HK-2 (cell line): ENCODE data around the gene ANKRD10.

Experiments used
- DNase-seq: peaks from one replicate; pipeline ENCODE4 v3.0.0-alpha.2; 2018; ENCODE audit not compliant: unreplicated experiment

Gene ANKRD10

DNA sequence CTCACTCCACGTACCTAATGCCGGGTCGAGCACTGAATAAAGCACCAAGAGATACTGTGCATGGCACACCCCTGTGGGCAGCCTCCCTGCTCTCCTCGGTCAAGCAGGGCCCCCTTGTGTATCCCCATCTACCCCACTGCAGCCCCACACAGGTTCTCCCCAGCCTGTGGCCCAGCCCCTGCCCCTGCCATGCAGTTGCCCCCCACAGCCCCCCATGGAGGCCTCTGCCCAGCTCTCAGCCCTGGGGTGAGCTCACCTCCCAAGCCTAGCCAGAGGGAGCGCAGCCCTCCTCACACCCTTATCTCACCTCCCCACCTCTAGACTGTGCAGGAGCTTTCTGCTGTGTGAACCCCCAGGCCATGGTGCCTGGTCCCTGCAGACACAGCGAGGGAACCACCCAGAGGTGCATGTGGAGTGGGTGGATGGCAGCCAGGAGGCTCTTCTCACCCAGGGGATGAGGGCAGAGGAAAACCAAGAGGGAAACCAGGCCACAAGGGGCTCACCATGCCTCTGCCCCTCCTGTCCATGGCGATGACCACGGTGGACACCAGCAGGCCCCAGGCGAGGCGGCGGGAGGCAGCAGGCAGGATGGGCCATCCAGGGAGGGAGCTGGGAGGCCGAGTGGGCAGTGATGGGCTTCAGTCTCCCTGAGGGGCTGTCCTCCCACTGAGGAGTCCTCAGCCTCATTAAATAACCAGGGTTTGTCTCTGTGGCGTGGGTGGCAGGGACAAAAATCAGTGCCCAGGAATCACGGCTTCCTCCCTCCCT, 83.2 kb downstream of the ANKRD10 start:
- DNase-seq: no peak

DNA sequence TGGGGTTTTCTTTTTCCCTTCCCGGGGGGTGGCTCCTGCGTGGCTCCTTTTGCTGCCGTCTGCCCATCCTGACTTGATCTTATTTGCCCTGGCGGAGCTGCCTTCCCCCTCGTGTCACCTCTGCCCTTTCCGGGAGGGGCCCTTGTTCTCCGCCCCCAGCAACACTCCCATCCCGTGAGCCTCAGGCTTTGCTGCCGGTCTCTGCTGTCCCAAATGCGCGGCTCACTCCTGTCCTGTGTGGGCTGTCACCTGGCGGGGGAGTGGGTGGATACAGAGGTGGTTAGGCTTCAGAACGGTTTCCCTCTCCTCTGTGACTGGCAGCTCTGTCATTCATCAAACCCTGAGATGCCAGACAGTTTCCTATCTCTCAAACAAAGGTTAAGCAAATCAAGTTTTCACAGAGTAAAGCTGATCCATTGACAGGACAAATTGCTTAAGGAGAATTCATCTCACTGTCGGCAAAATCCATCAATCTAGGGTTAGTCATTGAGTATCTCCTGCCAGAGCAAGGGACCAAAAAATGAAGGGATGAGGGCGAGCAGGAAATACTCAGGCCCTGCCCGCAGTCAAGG, 84.0 kb downstream of the ANKRD10 start:
- no peak for DNase-seq

DNA sequence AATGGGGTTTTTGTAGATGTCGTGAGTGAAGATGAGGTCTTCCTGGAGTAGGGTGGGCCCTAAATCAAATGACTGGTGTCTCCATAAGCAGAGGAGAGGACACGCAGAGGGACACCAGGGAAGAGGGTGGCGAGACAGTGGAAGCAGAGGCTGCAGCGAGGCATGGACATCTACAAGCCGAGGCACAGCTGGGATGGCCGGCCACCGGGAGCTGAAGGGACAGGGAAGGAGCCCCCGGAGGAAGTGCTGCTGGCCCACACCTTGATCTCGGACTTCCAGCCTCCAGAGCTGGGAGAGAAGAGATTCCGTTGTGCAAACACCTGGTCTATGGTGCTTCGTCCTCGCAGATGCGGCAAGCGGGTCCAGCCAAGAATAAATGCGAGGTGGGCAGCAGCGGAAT, 84.5 kb downstream of the ANKRD10 start:
- no peak for DNase-seq

DNA sequence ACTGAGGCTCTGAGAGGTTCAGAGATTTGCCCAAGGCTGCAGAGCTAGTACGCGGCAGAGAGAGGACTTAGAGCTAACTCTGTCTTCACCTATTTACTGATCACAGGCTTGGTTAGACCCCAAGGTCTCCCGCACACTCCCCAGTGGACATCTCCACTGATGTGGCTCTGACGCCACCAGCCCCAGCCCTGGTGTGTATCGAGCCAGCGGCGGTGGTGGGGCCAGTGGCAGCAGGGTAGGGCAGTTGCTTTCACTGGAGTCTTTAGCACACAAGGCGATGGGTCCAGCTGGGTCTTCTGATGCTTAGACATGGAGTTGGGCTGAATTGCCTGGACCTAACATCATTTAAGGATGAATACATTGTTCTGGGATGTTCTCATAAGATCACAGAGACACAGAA, 85.4 kb downstream of the ANKRD10 start:
- no peak for DNase-seq

DNA sequence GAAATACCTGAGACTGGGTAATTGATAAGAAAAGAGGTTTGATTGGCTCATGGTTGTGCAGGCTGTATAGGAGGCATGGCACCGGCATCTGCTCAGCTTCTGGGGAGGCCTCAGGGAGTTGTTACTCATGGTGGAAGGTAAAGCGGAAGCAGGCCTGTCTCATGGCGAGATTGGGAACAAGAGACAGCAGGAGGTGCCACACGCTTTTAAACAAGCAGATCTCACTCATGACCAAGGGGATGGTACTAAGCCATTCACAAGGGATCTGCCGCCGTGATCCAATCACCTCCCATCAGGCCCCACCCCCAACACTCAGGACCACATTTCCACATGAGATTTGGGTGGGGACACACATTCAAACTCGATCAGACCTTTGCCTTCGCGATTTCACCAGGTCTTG, 86.2 kb downstream of the ANKRD10 start:
- no peak for DNase-seq
